ENCODE data around the gene TRIM40. TPM values are rescaled to one million over a fixed set of nuclear protein-coding genes. Genes with fewer than 3 reads are reported as not detected.

TRIM40 gene
- total and polyA plus RNA-seq, 8 donors: not detected

GRCh38 chr6:30100585-30101443 is 35.1 kb upstream of the TRIM40 start:
- Histone ChIP-seq H3K9me3 (no peaks in the 10 kb centered on the region), H3K4me1 (peaks cover 11 to 15% (median 11%) of the 10 kb centered on the region in 3 donors), H3K4me3 (peak overlapping the region; percentile 7 to 49 (median 24)), H3K27ac (no peak overlapping the region), H3K27me3 (peaks cover 0 to 6% (median 0%) of the 10 kb centered on the region in 4 donors), H3K36me3 (no peaks in the 10 kb centered on the region)
- intact Hi-C loops (cut with DNase I): no loop called here
- WGBS, 2 donors: 2 to 3% methylated on average over 41 to 47 of the region's 47 CpGs
- no peak for FAIRE-seq
- TF ChIP-seq CTCF (IDR thresholded peaks at IDR 0.05): no peak
- peak; percentile 62 to 64 (median 63) for ATAC-seq
- DNase-seq: peak; percentile 56 to 77 (median 64)

GRCh38 chr6:30101444-30102413 is 34.2 kb upstream of the TRIM40 start:
- DNase-seq: peak; percentile 89 to 97 (median 94)
- peaks cover 0 to 6% (median 0%) of the 10 kb centered on the region in 4 donors for H3K27me3 ChIP-seq
- TF ChIP-seq CTCF (IDR thresholded peaks at IDR 0.05): no peak
- peak overlapping the region in 3 of 4 donors; percentile 6 to 60 (median 52) for H3K27ac ChIP-seq
- H3K4me1 ChIP-seq: peaks cover 11 to 15% (median 11%) of the 10 kb centered on the region in 3 donors
- H3K9me3 ChIP-seq: no peaks in the 10 kb centered on the region
- H3K4me3 ChIP-seq: peak overlapping the region in 3 of 4 donors; percentile 11 to 49 (median 34)
- peak; percentile 90 to 95 (median 94) for ATAC-seq
- no peaks in the 10 kb centered on the region for H3K36me3 ChIP-seq
- 1 to 2% methylated on average over 40 to 51 of the region's 51 CpGs for WGBS, 2 donors
- intact Hi-C loops (cut with DNase I): no loop called here
- no peak for FAIRE-seq

GRCh38 chr6:30102414-30102969 is 33.4 kb upstream of the TRIM40 start:
- Histone ChIP-seq H3K9me3 (no peaks in the 10 kb centered on the region), H3K4me1 (peaks cover 11 to 15% (median 11%) of the 10 kb centered on the region in 3 donors), H3K27ac (peak overlapping the region in 3 of 4 donors; percentile 6 to 60 (median 52)), H3K27me3 (peaks cover 0 to 6% (median 0%) of the 10 kb centered on the region in 4 donors), H3K36me3 (no peaks in the 10 kb centered on the region), H3K4me3 (peak overlapping the region in 3 of 4 donors; percentile 11 to 49 (median 34))
- ATAC-seq (peak in 3 of 4 donors; percentile 0 to 14 (median 2)), DNase-seq (no peak), FAIRE-seq (no peak)
- WGBS, 2 donors: 40 to 43% methylated on average over 15 of the region's 15 CpGs
- intact Hi-C loops (cut with DNase I): no loop called here
- no peak for TF ChIP-seq CTCF (IDR thresholded peaks at IDR 0.05)

- H3K27me3 ChIP-seq: peaks cover 0 to 6% (median 0%) of the 10 kb centered on the region in 4 donors
- H3K27ac ChIP-seq: peak overlapping the region in 2 of 4 donors; percentile 52 to 60
- peak overlapping the region in 3 of 4 donors; percentile 10 to 48 (median 41) for H3K4me3 ChIP-seq
- FAIRE-seq (no peak), ATAC-seq (peak; percentile 76 to 90 (median 82)), DNase-seq (peak; percentile 74 to 90 (median 83))
- no peaks in the 10 kb centered on the region for H3K36me3 ChIP-seq
- peaks cover 11 to 15% (median 11%) of the 10 kb centered on the region in 3 donors for H3K4me1 ChIP-seq
- TF ChIP-seq CTCF (IDR thresholded peaks at IDR 0.05): peak; percentile 76 to 87 (median 81)
- intact Hi-C loops (cut with DNase I): no loop called here
- 2% methylated on average over 36 of the region's 36 CpGs for WGBS, 2 donors
- no peaks in the 10 kb centered on the region for H3K9me3 ChIP-seq
Measured at GRCh38 chr6:30102970-30103871, 32.7 kb upstream of the TRIM40 start.

All from pancreas (tissue), 10 donors.